NCI-H2227 (cell line): ENCODE data around the gene REG1A.

Experiments used
- DNase-seq: peaks from one replicate; lab custom pipeline; 2025; ENCODE audit not compliant: unreplicated experiment; lab: John Stamatoyannopoulos, UW

Gene REG1A

DNA sequence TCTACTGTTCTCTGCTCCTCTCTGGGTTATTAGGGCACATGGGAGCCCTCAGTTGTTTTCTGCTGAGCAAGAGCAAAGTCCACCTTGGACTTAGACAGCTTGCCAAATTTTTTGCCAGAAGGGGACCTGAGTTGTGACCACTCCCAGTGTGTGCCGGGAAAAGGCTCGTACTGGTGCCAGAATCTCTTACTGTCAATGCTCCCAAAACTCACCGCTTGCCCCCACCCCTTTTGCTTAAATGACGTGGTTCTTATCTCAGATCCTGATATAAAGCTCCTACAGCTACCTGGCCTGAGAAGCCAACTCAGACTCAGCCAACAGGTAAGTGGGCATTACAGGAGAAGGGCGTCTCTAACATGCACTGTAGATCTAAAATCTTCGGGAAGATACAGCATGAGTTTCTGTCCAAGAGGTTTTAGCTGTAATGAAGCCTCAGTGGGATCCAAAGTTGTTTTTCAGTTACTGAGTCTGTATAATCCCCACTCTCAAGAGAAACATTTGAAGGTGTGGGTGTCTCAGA is at the start of gene REG1A:
Gene REG1A (plus strand): TSS at position 295 of the 520 bp plus-strand sequence. CDS start 374 bp downstream, outside the sequence.
- no peak for DNase-seq

DNA sequence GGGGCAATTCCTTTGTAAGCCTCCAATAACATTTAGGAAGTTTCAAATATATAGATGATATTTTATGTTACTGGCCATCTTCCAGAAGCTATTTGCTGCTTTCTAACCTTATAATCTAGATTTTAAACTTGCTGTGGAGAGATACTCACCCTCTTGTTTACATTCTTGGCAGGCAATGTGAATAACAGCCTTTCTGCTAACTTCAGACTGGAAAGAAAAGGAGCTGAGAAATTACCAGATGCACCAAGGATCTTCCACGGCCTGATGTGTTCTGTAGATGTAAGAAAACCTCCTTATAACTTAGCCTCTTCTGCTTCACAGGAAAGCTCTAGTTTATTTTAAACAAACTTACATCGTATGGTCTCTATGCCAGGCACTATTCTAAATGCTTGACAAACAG is 49.2 kb upstream of the REG1A start:
- no peak for DNase-seq

DNA sequence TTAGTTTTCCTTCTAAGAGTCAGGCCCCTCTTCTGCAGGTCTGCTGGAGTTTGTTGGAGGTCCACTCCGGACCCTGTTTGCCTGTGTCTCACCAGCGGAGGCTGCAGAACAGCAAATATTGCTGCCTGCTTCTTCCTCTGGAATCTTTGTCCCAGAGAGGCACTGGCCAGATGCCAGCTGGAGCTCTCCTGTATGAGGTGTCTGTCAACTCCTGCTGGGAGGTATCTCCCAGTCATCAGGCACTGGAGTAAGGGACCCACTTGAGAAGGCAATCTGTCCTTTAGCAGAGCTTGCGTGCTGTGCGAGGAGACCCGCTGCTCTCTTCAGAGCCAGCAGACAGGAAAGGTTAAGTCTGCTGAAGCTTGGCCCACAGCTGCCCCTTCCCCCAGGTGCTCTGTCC is 37.3 kb upstream of the REG1A start:
- no peak for DNase-seq

DNA sequence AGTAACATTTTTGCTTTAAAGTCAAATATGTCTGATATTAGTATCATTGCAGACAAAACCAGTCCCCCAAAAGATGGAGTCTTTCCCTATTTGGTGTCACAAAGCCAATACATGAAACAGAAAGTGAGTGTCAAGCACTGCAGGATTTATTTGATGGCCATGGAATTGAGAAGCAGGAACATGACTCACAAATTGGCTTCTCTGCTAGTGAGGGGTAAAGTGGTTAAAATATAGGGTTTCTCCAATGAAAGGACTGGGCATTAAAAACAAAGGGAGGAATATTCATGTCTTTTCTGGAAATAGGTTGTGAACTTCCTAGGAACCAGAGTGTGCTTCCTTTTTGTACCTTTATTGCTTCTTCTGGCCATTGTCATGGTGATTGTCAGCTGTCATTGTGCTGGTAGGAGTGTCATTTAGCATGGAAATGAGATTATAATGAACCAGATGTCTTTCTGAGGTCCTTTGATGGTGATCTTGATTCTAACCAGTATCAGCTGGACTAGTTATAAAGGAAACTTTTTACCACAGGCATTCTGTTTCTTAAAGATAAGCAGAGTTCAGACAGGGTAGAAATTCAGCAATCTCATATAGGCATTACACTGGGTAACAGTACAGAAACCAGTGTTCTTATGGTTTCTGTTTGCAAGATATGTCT is 36.6 kb upstream of the REG1A start:
- no peak for DNase-seq

GRCh38 chr2:79084495-79085135 is 35.7 kb upstream of the REG1A start:
- DNase-seq, result no peak

GRCh38 chr2:79085382-79085781 is 34.9 kb upstream of the REG1A start:
- DNase-seq, result no peak

DNA sequence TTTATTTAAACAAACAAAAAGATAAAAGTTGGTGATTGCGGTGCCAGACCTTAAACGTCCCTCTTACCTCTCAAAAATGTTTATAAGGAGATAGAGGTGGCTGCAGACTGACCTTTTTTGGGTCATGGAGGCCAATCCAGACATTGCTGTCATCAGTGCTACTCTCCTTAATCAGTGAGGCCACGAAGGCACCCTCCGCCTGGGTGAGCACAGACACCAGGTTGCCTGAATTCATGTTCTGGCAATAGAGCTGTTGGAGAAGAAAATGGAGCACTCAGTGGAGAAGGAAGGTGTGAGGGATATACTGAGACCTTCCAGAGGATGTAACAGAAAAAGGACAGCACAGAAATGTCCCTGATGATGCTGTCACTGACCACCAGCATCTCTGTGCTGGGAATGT is 34.0 kb upstream of the REG1A start:
- DNase-seq, result no peak

- no peak for DNase-seq
Measured at GRCh38 chr2:79087785-79088364, 32.4 kb upstream of the REG1A start, which contains the start of gene REG1B. Gene REG1B, minus strand, starts transcription at chr2:79087993. Its CDS starts 381 bp downstream, at chr2:79087612.

GRCh38 chr2:79090693-79091092 is 29.6 kb upstream of the REG1A start:
- DNase-seq, result no peak

DNA sequence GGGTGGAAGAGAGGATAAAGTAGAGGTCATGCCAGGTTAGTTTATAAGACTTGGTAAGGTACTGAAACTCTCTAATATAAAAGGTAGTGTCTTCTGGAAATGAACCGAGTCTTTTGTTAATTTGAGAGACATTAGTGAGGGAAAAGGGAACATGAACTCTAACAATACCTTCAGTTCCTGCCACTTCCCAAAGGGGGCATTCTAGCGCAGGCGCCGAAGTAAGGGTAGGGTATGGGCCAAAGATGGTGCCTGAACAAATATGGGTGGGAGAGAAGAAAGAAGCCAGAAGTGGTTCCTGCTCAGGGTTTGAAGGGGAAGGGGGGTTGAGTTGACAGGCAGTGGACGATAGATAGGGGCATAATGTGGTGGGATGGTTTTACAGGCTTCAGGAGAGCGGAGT is 22.4 kb upstream of the REG1A start:
- DNase-seq, result no peak

DNA sequence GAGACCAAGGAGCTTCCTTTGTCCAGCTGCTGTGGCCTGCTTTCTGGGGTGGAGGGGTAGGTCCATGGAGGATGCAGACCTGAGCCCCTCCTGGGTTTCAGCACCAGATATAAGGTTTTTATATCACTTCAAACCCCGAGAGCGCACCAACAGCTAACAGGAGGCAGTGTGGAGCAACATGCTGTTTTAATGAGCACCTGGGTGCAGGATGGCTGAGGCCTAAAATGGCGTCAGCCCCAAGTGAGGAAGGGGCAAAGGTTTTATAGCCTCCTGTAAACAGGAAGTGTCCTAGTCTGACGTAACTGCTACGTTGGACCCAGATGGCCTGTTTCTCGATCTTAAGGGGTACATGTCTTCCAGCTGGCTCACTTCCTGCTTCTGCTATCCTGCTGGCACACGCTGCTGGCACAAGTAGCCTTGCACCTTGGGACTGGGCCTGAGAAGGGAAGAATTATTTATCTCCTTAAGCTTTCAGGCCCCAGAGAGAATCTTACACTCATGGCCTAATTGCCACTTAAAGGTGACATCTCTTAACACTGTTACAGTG is 21.1 kb upstream of the REG1A start:
- DNase-seq, result peak; percentile 30

DNA sequence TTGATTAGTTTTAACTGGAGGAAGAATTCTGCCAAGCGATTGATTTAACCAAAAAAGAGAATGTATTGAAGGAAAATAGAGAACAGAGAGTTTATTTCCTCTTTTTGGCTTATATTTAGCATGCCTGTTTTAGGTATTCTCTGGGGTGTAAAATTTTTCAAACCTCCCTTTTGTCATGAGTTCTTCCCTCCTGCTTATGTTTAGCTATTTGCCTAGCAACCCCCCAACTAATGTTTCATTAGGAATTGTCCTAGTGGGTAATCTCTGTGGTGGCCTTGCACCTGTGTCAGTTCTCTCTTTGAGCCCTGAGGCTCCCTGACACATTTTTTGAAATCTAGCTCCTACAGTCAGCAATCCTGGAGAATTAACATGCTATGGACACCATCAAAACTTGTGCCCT is 20.0 kb upstream of the REG1A start:
- no peak for DNase-seq

DNA sequence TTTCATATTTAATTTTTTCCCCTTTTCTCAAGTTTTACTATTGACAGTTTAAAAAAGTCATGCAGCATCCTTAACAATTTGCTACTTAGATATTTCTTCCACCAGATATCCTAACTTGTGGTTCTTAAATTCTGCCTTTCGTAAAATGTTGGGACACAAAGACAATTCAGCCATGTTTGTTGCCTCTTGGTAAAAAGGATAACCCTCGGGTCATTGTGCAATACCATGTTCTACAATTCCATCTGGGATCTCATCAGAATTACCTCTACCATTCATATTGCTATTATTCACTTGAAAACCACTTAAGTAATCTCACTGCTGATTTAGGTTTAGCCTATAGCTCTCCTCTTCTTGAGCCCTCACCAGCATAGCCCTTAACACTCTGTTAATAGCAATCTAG is 19.3 kb upstream of the REG1A start:
- DNase-seq, result no peak

- no peak for DNase-seq
Measured at GRCh38 chr2:79103214-79103613, 17.1 kb upstream of the REG1A start.

DNA sequence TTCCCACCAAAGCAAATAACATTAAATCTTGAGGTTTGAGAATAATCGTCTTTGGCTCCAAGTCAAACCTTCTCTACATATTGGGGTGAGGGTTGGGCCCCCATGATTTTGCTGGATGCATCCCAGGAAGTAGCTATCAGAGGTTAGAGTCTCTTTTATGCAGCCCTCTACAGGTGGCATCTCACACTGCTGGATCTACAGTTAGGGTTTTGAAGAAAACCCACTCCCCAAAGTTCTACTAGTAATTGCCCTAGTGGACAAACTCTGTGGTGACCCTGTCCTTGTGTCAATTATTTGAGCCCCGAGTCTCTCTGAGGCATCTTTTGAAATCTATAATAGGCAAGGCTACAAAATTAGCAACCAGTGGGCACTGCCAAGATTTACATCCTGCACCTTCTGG is 15.0 kb upstream of the REG1A start:
- DNase-seq, result no peak

- no peak for DNase-seq
Measured at GRCh38 chr2:79112269-79112668, 8.0 kb upstream of the REG1A start.

GRCh38 chr2:79114797-79115494 is 5.3 kb upstream of the REG1A start:
- DNase-seq, result no peak

GRCh38 chr2:79116997-79117928 is 3.0 kb upstream of the REG1A start:
- DNase-seq, result no peak

DNA sequence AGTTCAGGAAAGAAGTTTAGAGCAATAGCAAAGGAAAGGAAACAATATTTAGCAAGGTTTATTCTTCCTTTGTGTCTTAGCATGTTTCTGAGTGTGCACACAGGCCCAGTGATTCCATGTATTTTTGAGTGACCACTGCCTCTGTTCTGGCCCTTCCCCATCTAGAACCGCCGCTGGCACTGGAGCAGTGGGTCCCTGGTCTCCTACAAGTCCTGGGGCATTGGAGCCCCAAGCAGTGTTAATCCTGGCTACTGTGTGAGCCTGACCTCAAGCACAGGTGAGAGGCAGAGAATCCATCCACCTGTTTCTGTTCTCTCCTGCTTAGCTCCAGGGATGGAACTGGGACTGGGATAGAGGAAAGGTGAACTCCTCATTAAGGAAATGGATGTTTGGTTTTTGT is 2.4 kb downstream of the REG1A start:
- no peak for DNase-seq
